Testis (tissue), 3 donors: ENCODE data around the gene PTGES2. TPM values are rescaled to one million over a fixed set of nuclear protein-coding genes. Genes with fewer than 3 reads are reported as not detected.

Experiments used
- DNase-seq: peaks from one replicate; pipeline ENCODE4 v3.0.0-alpha.2; 2019
- H3K27ac ChIP-seq, 2 donors: fragments of 200-600 bp; sonication (generic); one replicate each; pipeline ENCODE4 v1.5.1; 2019
- H3K27me3 ChIP-seq: fragments of 200-600 bp; sonication (generic); one replicate; pipeline ENCODE4 v1.5.1; 2019
- H3K36me3 ChIP-seq: fragments of 200-600 bp; sonication (generic); one replicate; pipeline ENCODE4 v1.5.1; 2017; ENCODE audit warnings: low read depth; ENCODE audit errors: missing control alignments
- H3K4me1 ChIP-seq: fragments of 200-600 bp; sonication (generic); one replicate; pipeline ENCODE4 v1.5.1; 2019
- H3K4me3 ChIP-seq, 2 donors: fragments of 200-600 bp; sonication (generic); one replicate each; pipeline ENCODE4 v1.5.1; 2017 to 2019
- H3K9me3 ChIP-seq: fragments of 200-600 bp; sonication (generic); one replicate; pipeline ENCODE4 v1.5.1; 2017
- CTCF ChIP-seq, 3 experiments: fragments of 450-650 bp in 2 of 3; fragments of 200-600 bp in 1 of 3; sonication (generic) in 1 of 3; IDR thresholded peaks; one replicate each; pipeline ENCODE4 v1.5.1; 2016 to 2019; ENCODE audit warnings: antibody characterized with exemption in 3 of 3, mild to moderate bottlenecking in 2 of 3, moderate library complexity in 1 of 3
- POLR2A ChIP-seq: fragments of 450-650 bp; IDR thresholded peaks from one replicate; pipeline ENCODE4 v1.6.1; 2017; ENCODE audit warnings: antibody characterized with exemption, mild to moderate bottlenecking, moderate library complexity
- WGBS, 2 donors: methylation state at CpG; one replicate each; pipeline ENCODE4 v1.1.5; 2018; 5-methylcytosine and 5-hydroxymethylcytosine counted together
- intact Hi-C: fragments of 100-400 bp; cut with DNase I; formaldehyde crosslinking; loops from one replicate; pipeline ENCODE4 v1.15.1; 2023; ENCODE audit warnings: low total_unique reads
- polyA plus RNA-seq: library from polyadenylated mRNA; stranded (reverse); fragments of 350-450 nt; fragmentation: Illumina TruSeq; extraction: RNeasy Lipid Tissue Mini Kit (QIAGEN cat#74804); gene quantifications from one replicate; pipeline ENCODE4 v1.2.3, GENCODE V29; 2014; ENCODE audit warnings: low read depth, low replicate concordance; ENCODE audit not compliant: insufficient read depth
- total RNA-seq, 2 donors: library from RNA; depleted of rRNA; stranded (reverse); fragments of >200 nt; gene quantifications; one replicate each; pipeline ENCODE4 v1.2.3, GENCODE V29; 2016

The PTGES2 gene
- total and polyA plus RNA-seq, 3 donors from 2014 or later, result 53.1 to 96.4 (median 95.8) TPM

DNA sequence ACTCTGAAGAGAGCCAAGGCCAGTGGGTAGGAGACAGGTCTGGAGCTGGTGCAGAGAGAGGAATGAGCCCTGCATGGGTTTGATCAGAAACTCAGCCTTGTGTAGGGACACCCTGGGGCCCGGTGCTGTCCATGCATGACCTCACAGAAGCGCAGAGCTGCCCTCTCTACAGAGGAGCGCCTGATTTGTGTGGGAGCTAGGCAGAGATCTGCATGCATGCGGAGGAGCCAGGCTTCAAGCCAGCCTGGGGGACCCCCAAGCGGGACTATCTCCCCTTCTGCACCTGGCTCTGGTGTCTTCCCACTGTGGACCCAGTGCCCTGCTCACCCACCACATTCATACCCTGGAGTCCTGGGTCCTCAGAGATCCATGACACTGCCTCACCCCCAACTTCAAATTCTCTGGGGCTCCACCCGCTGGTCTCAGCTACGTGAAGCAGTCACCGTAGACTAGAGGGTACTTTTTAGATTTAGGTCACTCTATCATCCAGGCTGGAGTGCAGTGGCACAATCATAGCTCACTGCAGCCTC is 19.1 kb upstream of the PTGES2 start:
- intact Hi-C loops, result no loop called here
- Histone ChIP-seq H3K4me1 (no peaks in the 10 kb centered on the region), H3K4me3 (no peak overlapping the region), H3K36me3 (no peaks in the 10 kb centered on the region), H3K27ac (no peak overlapping the region), H3K9me3 (no peaks in the 10 kb centered on the region), H3K27me3 (no peaks in the 10 kb centered on the region)
- DNase-seq, result no peak
- WGBS, 2 donors, result 90% methylated on average over 4 to 8 of the region's 8 CpGs
- TF ChIP-seq POLR2A (no peak), CTCF (IDR thresholded peaks at IDR 0.05) (no peak)

GRCh38 chr9:128145951-128146351 is 18.4 kb upstream of the PTGES2 start:
- no peak for TF ChIP-seq CTCF (IDR thresholded peaks at IDR 0.05)
- TF ChIP-seq POLR2A, result no peak
- no peak overlapping the region for H3K4me3 ChIP-seq
- H3K27me3 ChIP-seq, result no peaks in the 10 kb centered on the region
- 95 to 97% methylated on average over 5 to 13 of the region's 13 CpGs for WGBS, 2 donors
- no peaks in the 10 kb centered on the region for H3K4me1 ChIP-seq
- no peaks in the 10 kb centered on the region for H3K36me3 ChIP-seq
- H3K27ac ChIP-seq, result no peak overlapping the region
- intact Hi-C loops, result no loop called here
- H3K9me3 ChIP-seq, result no peaks in the 10 kb centered on the region
- DNase-seq, result no peak

DNA sequence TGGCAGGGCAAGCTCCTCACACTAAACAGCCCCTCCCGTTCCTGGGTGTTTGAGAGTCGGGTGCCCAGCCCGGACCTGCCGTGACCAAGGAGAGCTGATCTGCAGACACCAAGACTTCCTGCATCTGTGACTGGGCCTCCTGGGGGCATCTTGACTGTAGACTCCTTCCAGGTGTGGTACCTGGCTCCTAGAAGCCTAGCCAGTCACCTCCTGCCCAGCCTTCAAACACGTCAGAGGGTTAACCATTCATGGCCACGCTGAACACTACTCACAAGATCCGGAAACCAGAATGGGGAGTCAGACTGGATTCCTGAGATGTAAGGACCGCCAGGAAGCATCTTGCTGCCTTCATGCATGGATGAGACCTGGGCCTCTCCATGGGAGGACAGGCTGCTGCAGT is 18.0 kb upstream of the PTGES2 start:
- no peak overlapping the region for H3K4me3 ChIP-seq
- no peak overlapping the region for H3K27ac ChIP-seq
- H3K27me3 ChIP-seq, result no peaks in the 10 kb centered on the region
- H3K36me3 ChIP-seq, result no peaks in the 10 kb centered on the region
- H3K4me1 ChIP-seq, result no peaks in the 10 kb centered on the region
- 89% methylated on average over 5 to 8 of the region's 8 CpGs for WGBS, 2 donors
- TF ChIP-seq CTCF (IDR thresholded peaks at IDR 0.05), result no peak
- TF ChIP-seq POLR2A, result no peak
- H3K9me3 ChIP-seq, result no peaks in the 10 kb centered on the region
- no peak for DNase-seq
- intact Hi-C loops, result no loop called here

DNA sequence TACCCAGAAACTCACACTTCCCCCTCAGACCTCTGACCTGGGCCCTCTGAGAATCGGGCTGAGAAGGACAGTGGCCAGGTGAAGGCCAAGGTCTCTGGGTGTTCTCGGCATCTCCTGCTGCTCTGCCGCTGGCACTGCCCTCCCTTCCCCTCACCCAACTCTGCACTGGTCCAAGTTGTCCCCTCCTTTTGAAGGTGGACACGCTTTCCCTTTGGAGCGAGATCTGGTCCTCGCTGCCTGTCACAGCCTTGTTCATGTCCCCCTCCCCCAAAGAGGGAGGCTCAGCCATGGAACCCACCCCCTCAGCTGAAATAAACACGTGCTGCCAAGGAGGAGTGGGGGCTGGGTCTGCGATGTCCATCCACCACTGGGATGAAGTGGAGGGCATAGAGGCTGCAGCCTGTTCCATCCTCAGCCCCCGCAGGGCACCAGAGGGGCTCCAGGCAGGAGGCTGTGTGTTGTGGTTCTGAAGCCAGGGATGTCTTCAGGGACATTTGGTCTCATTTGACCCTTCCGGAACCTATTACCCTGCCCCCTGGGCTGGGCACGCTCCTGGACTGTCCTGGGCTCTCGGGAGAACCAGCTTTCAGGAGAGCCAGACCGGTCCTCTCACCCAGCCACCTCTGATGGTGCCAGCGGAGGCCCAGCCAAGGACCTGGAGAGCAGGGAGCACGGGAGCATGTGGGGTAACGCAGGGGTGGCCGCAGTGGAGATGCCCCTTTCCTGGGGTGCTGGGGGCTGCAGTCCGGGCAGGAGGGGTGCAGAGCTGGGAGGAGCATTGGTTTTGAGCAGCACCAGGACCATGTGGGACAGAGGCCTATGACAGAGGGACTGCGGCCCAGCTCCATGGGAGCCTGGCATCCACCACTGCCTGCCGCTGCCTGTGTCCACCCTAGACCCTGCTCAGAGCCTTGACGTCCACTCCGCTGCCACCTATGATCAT is 17.0 kb upstream of the PTGES2 start:
- Histone ChIP-seq H3K4me3 (no peak overlapping the region), H3K27me3 (no peaks in the 10 kb centered on the region), H3K9me3 (no peaks in the 10 kb centered on the region), H3K36me3 (no peaks in the 10 kb centered on the region), H3K27ac (no peak overlapping the region), H3K4me1 (no peaks in the 10 kb centered on the region)
- DNase-seq, result no peak
- TF ChIP-seq POLR2A, result no peak
- TF ChIP-seq CTCF (IDR thresholded peaks at IDR 0.05), result no peak
- WGBS, 2 donors, result 88 to 89% methylated on average over 22 of the region's 22 CpGs
- intact Hi-C loops, result no loop called here
